B cell (primary cell): ENCODE data around the gene NUP210. TPM values are rescaled to one million over a fixed set of nuclear protein-coding genes. Genes with fewer than 3 reads are reported as not detected.
A peak's percentile ranks its signal among the peaks of the same experiment; 100 is the strongest.

Experiments used
- ATAC-seq: fragments of 200-7000 bp; cut with Tn5 transposase; one replicate; pipeline ENCODE4 v1.10.0; 2021; ENCODE audit warnings: low read depth, mild to moderate bottlenecking, moderate number of reproducible peaks, moderate library complexity
- CTCF ChIA-PET: fragments of 350-600 bp; sonication (Branson Sonifier 250); formaldehyde crosslinking; loops from one replicate; lab custom pipeline; 2021; ENCODE audit warnings: antibody characterized with exemption, inconsistent platforms; lab: Charles Lee
- POLR2A ChIA-PET: fragments of 350-600 bp; sonication (Branson Sonifier 250); formaldehyde crosslinking; loops from one replicate; lab custom pipeline; 2021; ENCODE audit warnings: antibody characterized with exemption; lab: Charles Lee
- DNase-seq: peaks from one replicate; pipeline ENCODE4 v3.0.0; 2013
- H2AFZ ChIP-seq: 2 replicates; pipeline ENCODE4 v1.6.1; 2012; ENCODE audit warnings: mild to moderate bottlenecking, low read depth, low read length; ENCODE audit not compliant: insufficient read depth, poor library complexity, severe bottlenecking
- H3K27ac ChIP-seq, 2 donors: 1 replicate in 1 of 2; 2 replicates in 1 of 2; pipeline ENCODE4 v1.5.1; 2012 to 2013; ENCODE audit warnings: low read length in 2 of 2, mild to moderate bottlenecking in 2 of 2, moderate library complexity in 1 of 2
- H3K27me3 ChIP-seq, 4 experiments: fragments of 200-600 bp in 1 of 4; sonication (generic) in 1 of 4; replicated peaks in 1 of 4; 1 replicate in 2 of 4; 2 replicates in 2 of 4; pipeline versions ENCODE4 v1.6.1 to v1.7.0; 2013 to 2016; ENCODE audit warnings: low read length in 3 of 4, mild to moderate bottlenecking in 2 of 4, mixed read lengths in 1 of 4, moderate library complexity in 1 of 4; ENCODE audit not compliant: insufficient read depth in 4 of 4, control insufficient read depth in 3 of 4; ENCODE audit errors: control extremely low read depth in 1 of 4
- H3K36me3 ChIP-seq, 2 experiments: replicated peaks in 1 of 2; 1 replicate in 1 of 2; 2 replicates in 1 of 2; pipeline versions ENCODE4 v1.6.1 to v1.7.1; 2013; ENCODE audit warnings: low read length in 1 of 2; ENCODE audit not compliant: insufficient read depth in 2 of 2, control insufficient read depth in 1 of 2; ENCODE audit errors: control extremely low read depth in 1 of 2, extremely low read depth in 1 of 2
- H3K4me1 ChIP-seq, 2 donors: fragments of 200-600 bp in 1 of 2; sonication (generic) in 1 of 2; 1 replicate in 1 of 2; 2 replicates in 1 of 2; pipeline versions ENCODE4 v1.5.1 to v1.6.1; 2013 to 2017; ENCODE audit warnings: low read length in 2 of 2; ENCODE audit not compliant: control insufficient read depth in 2 of 2, insufficient read depth in 2 of 2
- H3K4me2 ChIP-seq: replicated peaks from 2 replicates; pipeline ENCODE3; 2012; ENCODE audit warnings: mild to moderate bottlenecking, low read depth, low read length; ENCODE audit not compliant: poor library complexity, severe bottlenecking
- H3K4me3 ChIP-seq, 5 experiments: fragments of 200-600 bp in 1 of 5; sonication (generic) in 1 of 5; 1 replicate in 3 of 5; 2 replicates in 2 of 5; pipeline versions ENCODE4 v1.5.1 to v1.7.0; 2011 to 2016; ENCODE audit warnings: low read length in 4 of 5, mild to moderate bottlenecking in 4 of 5, low read depth in 2 of 5, control low read depth in 1 of 5, moderate library complexity in 1 of 5; ENCODE audit not compliant: insufficient read depth in 1 of 5; ENCODE audit errors: control extremely low read depth in 1 of 5, extremely low read depth in 1 of 5
- H3K79me2 ChIP-seq: fragments of 200-600 bp; sonication (generic); one replicate; pipeline ENCODE4 v1.6.0; 2016; ENCODE audit warnings: low read length; ENCODE audit not compliant: control insufficient read depth, insufficient read depth
- H3K9ac ChIP-seq: fragments of 200-600 bp; sonication (generic); 2 replicates; pipeline ENCODE4 v1.6.1; 2017; ENCODE audit warnings: mild to moderate bottlenecking, low read length, moderate library complexity
- H3K9me3 ChIP-seq, 3 donors: one replicate each; pipeline versions ENCODE4 v1.6.1 to v1.7.1; 2013; ENCODE audit warnings: low read length in 2 of 3; ENCODE audit not compliant: control insufficient read depth in 2 of 3, insufficient read depth in 1 of 3; ENCODE audit errors: control extremely low read depth in 1 of 3
- H4K20me1 ChIP-seq: 2 replicates; pipeline ENCODE4 v1.6.0; 2012; ENCODE audit warnings: mild to moderate bottlenecking, low read length; ENCODE audit not compliant: insufficient read depth, control insufficient read depth, poor library complexity, severe bottlenecking
- H3K27ac Mint-ChIP-seq: one replicate; pipeline ENCODE4 v1.8.0; 2021; ENCODE audit warnings: mixed read lengths
- H3K27me3 Mint-ChIP-seq: one replicate; pipeline ENCODE4 v1.8.0; 2021; ENCODE audit warnings: mixed read lengths
- H3K4me1 Mint-ChIP-seq: one replicate; pipeline ENCODE4 v1.8.0; 2021; ENCODE audit warnings: mixed read lengths
- H3K4me3 Mint-ChIP-seq: one replicate; pipeline ENCODE4 v1.8.0; 2021; ENCODE audit warnings: mixed read lengths
- H3K9me3 Mint-ChIP-seq: one replicate; pipeline ENCODE4 v1.8.0; 2022; ENCODE audit warnings: mixed read lengths; ENCODE audit not compliant: insufficient read depth
- EZH2 ChIP-seq: IDR thresholded peaks from 2 replicates; pipeline ENCODE4 v1.6.1; 2012; ENCODE audit warnings: borderline replicate concordance, low read depth, mild to moderate bottlenecking, moderate library complexity, low read length; ENCODE audit not compliant: insufficient read depth, poor library complexity, severe bottlenecking
- WGBS: methylation state at CpG from one replicate; pipeline ENCODE4 v1.1.5; 2013; ENCODE audit warnings: missing lambda C conversion rate; ENCODE audit not compliant: insufficient coverage; 5-methylcytosine and 5-hydroxymethylcytosine counted together
- intact Hi-C: fragments of 100-400 bp; cut with micrococcal nuclease; formaldehyde crosslinking; loops from one replicate; pipeline ENCODE4 v1.10.0; 2022
- polyA plus RNA-seq: library from polyadenylated mRNA; depleted of rRNA; stranded (reverse); fragments of >200 nt; gene quantifications from 2 replicates; pipeline ENCODE4 v1.2.3, GENCODE V29; 2012
- total RNA-seq, 2 donors: library from RNA; stranded (reverse); fragments of 120-200 nt in 1 of 2; gene quantifications; 1 replicate in 1 of 2; 2 replicates in 1 of 2; pipeline versions ENCODE4 v1.2.3 to v1.2.4, GENCODE V29; 2013 to 2022
- TF ChIP-seq, protein P1 (sequence below): fragments of 200-600 bp; IDR thresholded peaks from one replicate; pipeline ENCODE4 v1.8.0; 2022; ENCODE audit warnings: antibody characterized with exemption, mild to moderate bottlenecking

The NUP210 gene
- total and polyA plus RNA-seq, 2 donors (not counting 1 experiment from before 2014, with no cell fraction given): 114 to 159 TPM

DNA sequence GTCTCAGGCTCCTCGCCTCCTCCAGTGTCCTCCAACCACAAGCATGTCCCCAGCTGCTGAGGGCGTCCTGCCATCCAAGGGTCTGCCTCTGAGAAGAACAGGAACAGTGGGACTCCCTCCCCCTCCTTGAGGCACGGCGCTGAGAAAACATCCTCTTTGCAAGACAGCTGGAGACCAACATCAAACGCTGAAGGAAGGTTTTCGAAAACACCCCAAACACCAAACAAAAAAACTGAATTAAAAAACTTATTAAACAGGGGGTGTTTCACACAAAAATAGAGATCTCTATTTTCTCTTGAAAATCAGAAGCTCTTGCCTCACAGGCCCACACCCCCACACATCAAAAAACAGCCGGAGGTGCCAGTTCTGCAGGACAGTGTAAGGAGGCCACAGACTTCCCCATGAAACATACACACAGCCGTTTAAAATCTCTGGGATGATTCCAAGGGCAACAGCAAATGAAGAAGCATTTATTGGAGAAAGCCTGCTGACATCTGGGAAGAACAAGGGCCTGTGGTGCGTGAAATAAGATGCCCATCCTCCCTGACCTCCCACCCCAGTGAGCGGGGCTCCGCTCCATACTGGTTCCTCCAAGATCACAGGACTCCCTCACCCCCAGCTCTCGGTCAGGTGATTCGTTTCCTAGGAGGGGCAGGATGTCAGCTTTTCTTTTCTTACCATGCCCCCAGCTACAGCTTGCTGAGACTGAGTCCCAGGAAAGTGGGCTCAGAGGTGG lies 71.3 kb downstream of the NUP210 start:
- POLR2A ChIA-PET: interaction anchor here (1.5 kb wide), 1 partner anchor 17 kb away, joined by 4 read pairs; no protein-coding TSS in a partner anchor
- H3K4me1 Mint-ChIP-seq: peaks cover 36% of the 10 kb centered on the region

DNA sequence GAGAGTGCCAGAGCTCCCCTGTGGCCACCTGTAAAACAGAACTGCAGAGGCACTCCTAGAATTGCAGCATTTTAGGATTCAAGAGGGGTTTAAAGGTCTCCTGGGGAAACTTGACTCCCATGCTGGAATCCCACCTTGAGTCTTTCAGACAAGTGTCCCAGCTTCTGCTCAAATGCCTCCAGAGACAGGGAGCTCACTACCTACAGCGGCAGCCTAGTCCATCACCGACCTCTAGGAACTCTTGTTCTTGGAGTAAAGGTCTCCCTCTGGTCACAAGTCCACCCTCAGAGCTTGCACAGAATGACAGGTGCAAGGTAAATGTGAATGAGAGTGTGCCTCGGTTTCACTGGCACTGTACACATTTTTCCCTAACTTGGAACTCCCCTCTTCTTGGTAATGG lies 72.0 kb downstream of the NUP210 start:
- intact Hi-C loops: loop anchor here (5.0 kb wide), 1 partner anchor 104 kb away; no protein-coding TSS in a partner anchor
- POLR2A ChIA-PET: no interaction called here

More for the DNA sequence above, 71.3 kb downstream of the NUP210 start:
- no peak overlapping the region for H3K4me2 ChIP-seq
- H3K27ac ChIP-seq: no peak overlapping the region
- no peaks in the 10 kb centered on the region for H3K27me3 ChIP-seq
- Mint-ChIP-seq H3K9me3 (no peaks in the 10 kb centered on the region), H3K27me3 (no peaks in the 10 kb centered on the region), H3K27ac (peak overlapping the region; percentile 59), H3K4me3 (no peak overlapping the region)
- no peak for DNase-seq
- CTCF ChIA-PET: interaction anchor here (5.8 kb wide), 1 partner anchor 104 kb away, joined by 40 read pairs; no protein-coding TSS in a partner anchor
- TF ChIP-seq, protein P1, sequence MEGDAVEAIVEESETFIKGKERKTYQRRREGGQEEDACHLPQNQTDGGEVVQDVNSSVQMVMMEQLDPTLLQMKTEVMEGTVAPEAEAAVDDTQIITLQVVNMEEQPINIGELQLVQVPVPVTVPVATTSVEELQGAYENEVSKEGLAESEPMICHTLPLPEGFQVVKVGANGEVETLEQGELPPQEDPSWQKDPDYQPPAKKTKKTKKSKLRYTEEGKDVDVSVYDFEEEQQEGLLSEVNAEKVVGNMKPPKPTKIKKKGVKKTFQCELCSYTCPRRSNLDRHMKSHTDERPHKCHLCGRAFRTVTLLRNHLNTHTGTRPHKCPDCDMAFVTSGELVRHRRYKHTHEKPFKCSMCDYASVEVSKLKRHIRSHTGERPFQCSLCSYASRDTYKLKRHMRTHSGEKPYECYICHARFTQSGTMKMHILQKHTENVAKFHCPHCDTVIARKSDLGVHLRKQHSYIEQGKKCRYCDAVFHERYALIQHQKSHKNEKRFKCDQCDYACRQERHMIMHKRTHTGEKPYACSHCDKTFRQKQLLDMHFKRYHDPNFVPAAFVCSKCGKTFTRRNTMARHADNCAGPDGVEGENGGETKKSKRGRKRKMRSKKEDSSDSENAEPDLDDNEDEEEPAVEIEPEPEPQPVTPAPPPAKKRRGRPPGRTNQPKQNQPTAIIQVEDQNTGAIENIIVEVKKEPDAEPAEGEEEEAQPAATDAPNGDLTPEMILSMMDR: no peak
- WGBS: 49% methylated on average over 10 of the region's 13 CpGs
- intact Hi-C loops: loop anchor here (5.0 kb wide), 1 partner anchor 103 kb away; no protein-coding TSS in a partner anchor
- peaks cover 0 to 12% (median 0%) of the 10 kb centered on the region in 3 donors for H3K9me3 ChIP-seq
- ATAC-seq: no peak
- H3K4me1 ChIP-seq: peaks cover 6 to 24% of the 10 kb centered on the region in 2 donors
- H3K79me2 ChIP-seq: no peaks in the 10 kb centered on the region
- H3K36me3 ChIP-seq: peaks cover 0 to 87% of the 10 kb centered on the region in 2 experiments
- no peak overlapping the region for H3K4me3 ChIP-seq
- H4K20me1 ChIP-seq: peaks cover 19% of the 10 kb centered on the region
- no peak overlapping the region for H2AFZ ChIP-seq
- no peak overlapping the region for H3K9ac ChIP-seq

More for the DNA sequence above, 72.0 kb downstream of the NUP210 start:
- Histone ChIP-seq H3K4me3 (no peak overlapping the region), H3K79me2 (no peaks in the 10 kb centered on the region), H3K9me3 (peaks cover 0 to 12% (median 0%) of the 10 kb centered on the region in 3 donors), H3K36me3 (peaks cover 0 to 80% of the 10 kb centered on the region in 2 experiments), H3K4me1 (peaks cover 6 to 18% of the 10 kb centered on the region in 2 donors), H3K27ac (no peak overlapping the region), H3K27me3 (no peaks in the 10 kb centered on the region), H3K4me2 (no peak overlapping the region), H2AFZ (no peak overlapping the region), H4K20me1 (peaks cover 18% of the 10 kb centered on the region), H3K9ac (no peak overlapping the region)
- H3K27me3 Mint-ChIP-seq: no peaks in the 10 kb centered on the region
- peaks cover 29% of the 10 kb centered on the region for H3K4me1 Mint-ChIP-seq
- WGBS: 100% methylated on average over 1 of the region's 3 CpGs
- H3K4me3 Mint-ChIP-seq: no peak overlapping the region
- no peak for TF ChIP-seq EZH2
- TF ChIP-seq, protein P1: no peak
- ATAC-seq: no peak
- H3K27ac Mint-ChIP-seq: no peak overlapping the region
- H3K9me3 Mint-ChIP-seq: no peaks in the 10 kb centered on the region
- DNase-seq: no peak
- CTCF ChIA-PET: interaction anchor here (1.0 to 5.8 kb wide), 2 partner anchors 10 to 105 kb away, joined by 3 to 40 read pairs; no protein-coding TSS in a partner anchor
